A549 (cell line): ENCODE results near the gene BICRA.

Source experiments
- JUN ChIP-seq, 2 experiments: fragments of >200 bp; sonication (Bioruptor Twin); formaldehyde crosslinking; IDR thresholded peaks; 2 replicates in 1 of 2; 3 replicates in 1 of 2; pipeline ENCODE4 v1.6.1; 2016 to 2017
- POLR2A ChIP-seq: IDR thresholded peaks from 2 replicates; pipeline ENCODE4 v1.6.1; 2012; ENCODE audit warnings: mild to moderate bottlenecking, low read length
- POLR2AphosphoS2 ChIP-seq: conservative IDR thresholded peaks from 2 replicates; pipeline ENCODE4 v1.6.1; 2012; ENCODE audit warnings: low read length, improper control_type of control experiment, inconsistent platforms
- REST ChIP-seq: fragments of 200-600 bp; sonication (generic); IDR thresholded peaks from 2 replicates; pipeline ENCODE4 v1.6.1; 2016; ENCODE audit warnings: antibody characterized with exemption, mild to moderate bottlenecking, moderate library complexity
- SMC3 ChIP-seq: fragments of >200 bp; sonication (Bioruptor Twin); formaldehyde crosslinking; IDR thresholded peaks from 3 replicates; pipeline ENCODE4 v1.6.1; 2018; ENCODE audit warnings: inconsistent platforms
- ZC3H11A ChIP-seq: fragments of 450-650 bp; IDR thresholded peaks from 2 replicates; pipeline ENCODE4 v1.6.1; 2014; ENCODE audit warnings: antibody characterized with exemption, mild to moderate bottlenecking
- TF ChIP-seq, protein P1 (sequence below): fragments of >200 bp; sonication (Bioruptor Twin); formaldehyde crosslinking; IDR thresholded peaks from 3 replicates; pipeline ENCODE4 v1.5.1; 2016

DNA sequence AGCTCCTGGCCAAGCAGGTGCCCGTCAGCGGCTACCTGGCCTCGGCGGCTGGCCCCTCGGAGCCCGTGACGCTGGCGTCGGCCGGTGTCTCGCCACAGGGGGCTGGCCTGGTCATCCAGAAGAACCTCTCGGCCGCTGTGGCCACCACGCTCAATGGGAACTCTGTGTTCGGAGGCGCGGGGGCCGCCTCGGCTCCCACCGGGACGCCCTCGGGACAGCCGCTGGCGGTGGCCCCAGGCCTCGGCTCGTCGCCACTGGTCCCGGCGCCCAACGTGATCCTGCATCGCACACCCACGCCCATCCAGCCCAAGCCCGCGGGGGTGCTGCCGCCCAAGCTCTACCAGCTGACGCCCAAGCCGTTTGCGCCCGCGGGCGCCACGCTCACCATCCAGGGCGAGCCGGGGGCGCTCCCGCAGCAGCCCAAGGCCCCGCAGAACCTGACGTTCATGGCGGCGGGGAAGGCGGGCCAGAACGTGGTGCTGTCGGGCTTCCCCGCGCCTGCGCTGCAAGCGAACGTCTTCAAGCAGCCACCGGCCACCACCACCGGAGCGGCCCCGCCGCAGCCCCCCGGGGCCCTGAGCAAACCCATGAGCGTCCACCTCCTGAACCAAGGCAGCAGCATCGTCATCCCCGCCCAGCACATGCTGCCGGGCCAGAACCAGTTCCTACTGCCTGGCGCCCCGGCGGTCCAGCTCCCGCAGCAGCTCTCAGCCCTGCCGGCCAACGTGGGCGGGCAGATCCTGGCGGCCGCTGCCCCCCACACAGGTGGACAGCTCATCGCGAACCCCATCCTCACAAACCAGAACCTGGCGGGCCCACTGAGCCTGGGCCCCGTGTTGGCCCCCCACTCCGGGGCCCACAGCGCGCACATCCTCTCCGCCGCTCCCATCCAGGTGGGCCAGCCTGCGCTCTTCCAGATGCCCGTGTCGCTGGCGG, 71.3 kb downstream of the BICRA start:
- TF ChIP-seq, protein P1, sequence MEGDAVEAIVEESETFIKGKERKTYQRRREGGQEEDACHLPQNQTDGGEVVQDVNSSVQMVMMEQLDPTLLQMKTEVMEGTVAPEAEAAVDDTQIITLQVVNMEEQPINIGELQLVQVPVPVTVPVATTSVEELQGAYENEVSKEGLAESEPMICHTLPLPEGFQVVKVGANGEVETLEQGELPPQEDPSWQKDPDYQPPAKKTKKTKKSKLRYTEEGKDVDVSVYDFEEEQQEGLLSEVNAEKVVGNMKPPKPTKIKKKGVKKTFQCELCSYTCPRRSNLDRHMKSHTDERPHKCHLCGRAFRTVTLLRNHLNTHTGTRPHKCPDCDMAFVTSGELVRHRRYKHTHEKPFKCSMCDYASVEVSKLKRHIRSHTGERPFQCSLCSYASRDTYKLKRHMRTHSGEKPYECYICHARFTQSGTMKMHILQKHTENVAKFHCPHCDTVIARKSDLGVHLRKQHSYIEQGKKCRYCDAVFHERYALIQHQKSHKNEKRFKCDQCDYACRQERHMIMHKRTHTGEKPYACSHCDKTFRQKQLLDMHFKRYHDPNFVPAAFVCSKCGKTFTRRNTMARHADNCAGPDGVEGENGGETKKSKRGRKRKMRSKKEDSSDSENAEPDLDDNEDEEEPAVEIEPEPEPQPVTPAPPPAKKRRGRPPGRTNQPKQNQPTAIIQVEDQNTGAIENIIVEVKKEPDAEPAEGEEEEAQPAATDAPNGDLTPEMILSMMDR, result no peak
- TF ChIP-seq POLR2AphosphoS2 (no peak), ZC3H11A (no peak), SMC3 (no peak), POLR2A (no peak), JUN (IDR thresholded peaks at IDR 0.05) (no peak), REST (no peak)
